NCI-H446 (cell line): ENCODE measurements around the gene MEG3.
A peak's percentile ranks its signal among the peaks of the same experiment; 100 is the strongest.

Source experiments
- DNase-seq, 2 experiments: peaks; one replicate each; lab custom pipeline; 2025; lab: John Stamatoyannopoulos, UW

MEG3 gene

GRCh38 chr14:100846309-100846859 is 20.5 kb downstream of the MEG3 start:
- DNase-seq, result no peak

DNA sequence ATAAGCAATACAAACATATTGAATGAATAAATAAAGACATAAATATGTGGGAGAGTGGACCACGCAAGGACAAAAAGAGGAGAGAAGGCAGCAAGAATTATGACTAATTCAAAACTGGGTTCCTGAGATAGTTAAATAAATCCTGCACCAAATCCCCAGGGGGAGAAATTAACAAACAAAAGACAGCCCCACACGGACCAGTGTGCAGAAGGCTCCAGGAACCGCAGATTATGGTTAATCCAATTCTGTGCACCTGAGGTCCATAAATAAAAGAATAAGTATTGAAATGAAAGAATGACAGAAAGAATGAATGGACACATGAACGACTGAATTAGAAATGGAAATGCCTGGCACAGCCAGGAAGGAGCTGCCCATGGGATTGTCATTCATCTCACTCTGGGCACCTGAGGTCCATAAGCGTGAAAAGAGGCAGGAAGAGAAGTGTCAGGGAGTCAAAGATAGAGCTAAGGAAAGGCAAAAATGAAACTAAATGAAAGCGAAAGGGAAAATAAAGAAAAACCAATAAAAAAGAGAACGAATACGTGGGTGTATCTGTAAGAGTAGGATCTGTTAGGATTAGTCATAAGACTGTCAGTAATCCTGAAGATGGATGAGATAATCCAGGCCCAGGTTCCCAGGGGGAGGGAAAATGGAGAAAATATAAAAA is 23.3 kb downstream of the MEG3 start:
- no peak for DNase-seq

DNA sequence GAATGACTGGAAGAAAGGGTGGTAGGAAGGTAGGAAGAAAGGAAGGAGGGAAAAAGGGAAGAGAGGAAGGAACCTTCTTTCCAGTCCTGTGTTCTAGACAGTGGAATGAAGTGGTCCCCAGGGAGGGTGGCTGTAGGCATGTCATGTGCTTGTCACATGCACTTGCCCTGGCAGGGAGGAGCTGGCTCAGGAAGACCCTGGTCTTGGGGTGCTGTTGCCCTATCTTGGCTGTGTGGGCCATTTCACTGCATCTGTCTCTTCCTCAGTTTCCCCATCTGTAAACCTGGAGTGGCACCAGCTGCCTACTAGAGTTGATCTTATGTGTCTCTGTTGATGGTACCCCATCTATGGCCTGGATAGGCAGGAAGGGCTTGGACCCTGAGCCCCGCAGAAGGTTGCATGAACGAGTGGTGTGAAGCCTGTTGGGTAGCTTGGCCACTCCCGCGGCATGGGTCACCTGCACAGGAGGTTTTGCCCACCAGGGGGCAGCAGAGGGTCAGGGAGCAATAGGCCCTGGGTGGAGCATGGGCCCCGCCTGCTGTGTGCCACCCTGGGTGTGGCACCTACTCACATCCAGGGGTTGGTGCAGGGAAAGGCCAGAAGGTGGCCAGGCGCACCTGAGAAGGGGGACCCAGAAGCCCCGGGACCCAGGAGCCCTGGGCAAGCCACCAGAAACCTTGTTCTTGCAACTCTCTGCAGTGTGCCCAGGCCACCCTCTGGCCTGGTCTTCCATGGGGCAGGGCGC is 25.1 kb downstream of the MEG3 start:
- DNase-seq, result peak in 1 of 2 experiments; percentile 43

DNA sequence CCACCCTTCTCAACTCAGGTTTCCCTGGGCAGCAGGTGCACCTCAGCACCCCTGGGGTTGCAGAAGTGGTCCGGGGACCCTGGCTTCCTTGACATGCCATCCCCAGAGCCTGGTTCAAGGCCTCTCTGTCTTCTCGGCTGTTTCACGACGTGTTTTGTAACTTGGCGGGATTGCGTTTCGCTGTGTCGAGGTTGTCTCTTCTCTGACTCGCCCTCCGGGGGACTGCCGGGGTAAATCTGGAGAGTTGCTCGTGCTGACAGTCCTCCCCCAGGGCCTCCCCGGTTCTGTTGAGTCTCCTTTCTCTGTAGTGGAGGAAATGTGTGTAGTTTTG is 25.6 kb downstream of the MEG3 start:
- no peak for DNase-seq

- DNase-seq, result no peak
These were observed 26.2 kb downstream of the MEG3 start for GRCh38 chr14:100851946-100852620.

GRCh38 chr14:100854435-100854834 is 28.5 kb downstream of the MEG3 start:
- no peak for DNase-seq

GRCh38 chr14:100855256-100855930 is 29.5 kb downstream of the MEG3 start:
- no peak for DNase-seq

DNA sequence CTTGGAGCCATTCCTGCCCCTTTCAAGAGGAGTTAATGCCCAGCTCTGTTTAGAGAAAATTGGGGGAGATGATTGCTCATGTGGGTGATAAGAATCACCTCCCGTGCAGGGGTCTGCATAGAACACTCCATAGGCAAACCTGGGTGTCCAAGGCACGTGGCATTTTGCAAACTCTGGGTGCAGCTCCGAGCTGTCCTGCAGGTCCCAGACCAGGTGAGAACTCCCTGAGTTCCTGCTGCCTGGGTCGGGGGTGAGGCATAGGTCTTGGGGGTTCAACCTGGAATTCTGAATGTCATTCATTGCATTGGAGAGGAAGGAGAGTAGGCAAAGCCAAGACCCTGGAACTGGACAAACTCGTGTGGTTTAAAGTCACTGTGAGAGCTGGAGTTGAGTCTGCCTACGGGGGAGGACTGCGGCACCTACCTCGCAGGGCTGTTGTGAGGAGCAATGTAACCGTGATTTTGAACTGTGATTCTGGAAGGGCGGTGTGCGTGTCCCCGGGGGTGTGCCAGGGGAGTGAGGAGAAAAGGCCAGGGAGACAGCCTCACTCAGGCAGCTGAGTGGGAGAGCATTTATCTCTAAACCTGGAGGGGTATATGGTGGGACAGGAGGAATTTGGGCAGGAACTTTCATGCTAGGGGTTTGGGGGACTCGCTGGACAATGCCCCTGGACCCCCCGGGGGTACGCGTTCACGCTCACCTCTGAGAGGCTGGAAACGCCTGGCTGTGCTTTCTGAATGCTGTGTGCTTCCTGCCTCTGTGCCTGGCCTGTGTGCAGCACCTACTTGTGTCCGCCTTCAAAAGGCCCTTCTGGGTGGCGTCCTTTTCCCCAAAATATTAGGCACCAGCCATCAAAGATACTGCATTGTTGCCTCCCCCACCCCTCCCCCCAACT is 30.4 kb downstream of the MEG3 start:
- DNase-seq, result no peak

GRCh38 chr14:100857233-100857922 is 31.5 kb downstream of the MEG3 start:
- DNase-seq, result no peak

- no peak for DNase-seq
These were observed 32.3 kb downstream of the MEG3 start for GRCh38 chr14:100857923-100858837.

- no peak for DNase-seq
These were observed 32.9 kb downstream of the MEG3 start for GRCh38 chr14:100858838-100859220.

DNA sequence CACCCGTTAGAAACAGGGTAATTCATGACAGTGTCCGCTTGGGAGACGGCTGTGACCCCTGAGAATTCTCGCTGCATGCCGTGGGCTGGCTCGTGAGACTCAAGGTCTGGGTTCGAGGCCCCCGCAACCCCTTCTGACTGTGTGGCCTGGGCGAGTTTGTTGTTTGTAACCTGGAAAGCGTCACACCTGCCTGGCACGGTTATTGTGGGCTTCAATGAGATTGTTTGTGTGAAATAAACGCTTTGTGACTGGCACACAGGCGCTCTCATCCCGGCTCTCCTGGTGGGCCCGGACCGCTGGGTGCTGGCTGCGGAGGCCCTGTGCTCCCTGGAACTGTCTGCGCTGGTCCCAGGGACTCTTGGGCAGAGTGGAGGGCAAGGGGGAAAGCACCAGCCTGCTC is 33.9 kb downstream of the MEG3 start:
- no peak for DNase-seq

DNA sequence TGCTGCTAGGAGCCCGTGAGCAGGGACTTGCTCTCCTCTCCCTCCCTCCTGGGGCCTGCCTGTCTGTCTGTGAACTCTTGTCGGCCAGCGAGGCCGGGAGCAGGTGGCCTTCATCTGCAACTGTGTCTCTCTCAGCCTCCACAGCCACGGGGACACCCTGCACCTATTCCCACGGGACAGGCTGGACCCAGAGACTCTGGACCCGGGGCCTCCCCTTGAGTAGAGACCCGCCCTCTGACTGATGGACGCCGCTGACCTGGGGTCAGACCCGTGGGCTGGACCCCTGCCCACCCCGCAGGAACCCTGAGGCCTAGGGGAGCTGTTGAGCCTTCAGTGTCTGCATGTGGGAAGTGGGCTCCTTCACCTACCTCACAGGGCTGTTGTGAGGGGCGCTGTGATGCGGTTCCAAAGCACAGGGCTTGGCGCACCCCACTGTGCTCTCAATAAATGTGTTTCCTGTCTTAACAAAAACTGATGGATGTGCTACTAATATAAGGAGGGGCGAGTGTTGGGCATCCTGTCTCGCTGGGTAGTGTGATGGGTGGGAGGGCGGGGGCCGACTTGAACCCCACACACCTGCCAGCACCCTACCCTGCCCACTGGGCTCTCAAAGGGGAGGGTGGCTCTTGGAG is 34.8 kb downstream of the MEG3 start:
- no peak for DNase-seq

DNA sequence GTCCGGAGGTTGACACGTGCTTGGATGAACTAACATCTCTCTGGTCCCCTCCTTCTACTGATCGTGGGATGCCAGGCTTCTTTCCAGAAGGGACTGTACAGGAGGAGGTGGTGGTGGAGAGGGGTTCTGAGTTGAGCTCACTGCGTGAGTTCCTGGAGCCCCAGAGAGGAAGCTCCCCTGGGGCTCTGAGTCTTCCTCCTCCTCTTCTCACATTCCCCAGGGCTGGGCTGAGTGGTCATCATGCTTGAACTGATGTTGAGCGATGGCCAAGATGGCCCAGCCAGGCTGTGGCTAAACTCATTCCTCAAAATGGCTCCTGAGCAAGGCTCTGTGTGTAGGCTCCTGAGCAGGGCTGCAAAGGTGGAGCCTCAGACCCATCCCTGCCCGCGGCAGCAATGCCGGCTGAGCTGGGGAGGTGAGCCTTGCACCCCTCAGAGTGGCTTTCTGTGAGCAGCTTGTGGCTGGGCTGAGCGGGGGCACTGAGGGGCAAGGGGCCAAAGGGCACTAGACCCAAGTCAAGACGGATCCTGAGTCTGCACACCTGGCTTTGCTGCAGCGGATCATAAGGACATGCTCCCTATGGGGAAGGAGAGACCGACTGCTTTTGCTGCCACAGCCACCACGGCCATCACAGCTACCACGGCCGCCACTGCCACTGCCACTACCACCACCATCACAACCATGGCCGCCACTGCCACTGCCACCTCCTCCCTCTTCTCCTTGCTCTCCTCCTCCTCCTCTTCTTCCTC is 35.4 kb downstream of the MEG3 start:
- no peak for DNase-seq

- DNase-seq, result no peak
These were observed 36.0 kb downstream of the MEG3 start for GRCh38 chr14:100861937-100862247.

- DNase-seq, result no peak
These were observed 36.4 kb downstream of the MEG3 start for GRCh38 chr14:100862277-100862676.

DNA sequence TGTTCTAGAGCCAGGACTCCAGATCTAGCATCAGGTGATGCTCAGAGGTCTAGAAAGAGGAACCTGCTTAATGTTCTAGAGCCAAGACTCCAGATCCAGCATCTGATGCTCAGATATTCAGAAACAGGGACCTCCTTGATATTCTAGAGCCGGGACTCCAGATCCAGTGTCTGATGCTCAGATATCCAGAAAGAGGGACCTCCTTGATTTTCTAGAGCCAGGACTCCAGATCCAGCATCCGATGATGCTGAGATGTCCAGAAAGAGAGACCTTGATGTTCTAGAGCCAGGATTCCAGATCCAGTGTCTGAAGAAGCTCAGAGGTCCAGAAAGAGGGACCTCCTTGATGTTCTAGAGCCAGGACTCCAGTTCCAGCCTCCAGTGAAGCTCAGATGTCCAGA is 36.9 kb downstream of the MEG3 start:
- no peak for DNase-seq

DNA sequence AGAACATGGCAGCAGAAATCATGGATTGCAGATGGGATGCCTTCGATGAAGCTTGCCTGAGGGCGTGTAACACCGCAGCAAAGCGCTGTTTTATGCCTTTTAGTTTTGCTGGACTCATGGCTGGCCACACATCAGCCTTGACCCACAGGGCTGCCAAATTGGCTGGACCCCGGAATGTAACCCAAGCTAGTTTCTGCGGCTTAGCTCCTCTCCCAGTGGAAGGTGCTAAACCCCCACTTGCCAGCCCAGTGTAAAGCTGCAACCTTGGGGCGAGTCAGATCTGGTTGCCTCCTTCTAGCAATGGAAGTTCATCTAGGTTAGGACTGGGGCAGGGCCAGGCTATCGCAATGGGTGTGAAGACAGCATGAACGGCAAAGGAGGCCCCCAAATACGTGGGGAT is 38.3 kb downstream of the MEG3 start:
- DNase-seq, result no peak
